Measurements from ENCODE around the gene VPS37D. TPM values are rescaled to one million over a fixed set of nuclear protein-coding genes. Genes with fewer than 3 reads are reported as not detected.

The VPS37D gene
- polyA plus RNA-seq, 1 donor from 2014 or later, result 52.7 TPM

GRCh38 chr7:73621168-73622063 is 46.2 kb upstream of the VPS37D start:
- Histone ChIP-seq H3K79me2 (replicated peaks; ENCODE audit: insufficient read depth, low read length) (no peaks in the 10 kb centered on the region), H3K4me2 (ENCODE audit: low read length) (no peak overlapping the region), H3K36me3 (ENCODE audit: insufficient read depth, low read length) (no peaks in the 10 kb centered on the region), H3K9me2 (ENCODE audit: insufficient read depth, low read length) (no peaks in the 10 kb centered on the region), H4K20me1 (ENCODE audit: insufficient read depth) (no peaks in the 10 kb centered on the region), H3K27me3 (ENCODE audit: insufficient read depth, low read depth, low read length) (peaks cover 41% of the 10 kb centered on the region), H3K9me3 (ENCODE audit: low read length) (no peaks in the 10 kb centered on the region), H3K4me3 (ENCODE audit: low read length) (no peak overlapping the region), H3K9ac (ENCODE audit: low read length) (no peak overlapping the region), H3F3A (ENCODE audit: insufficient read depth, low read length, poor library complexity, severe bottlenecking) (no peaks in the 10 kb centered on the region), H3K27ac (ENCODE audit: low read length) (no peak overlapping the region), H2AFZ (ENCODE audit: low read depth, low read length) (no peak overlapping the region)
- TF ChIP-seq MXI1 (conservative IDR thresholded peaks at IDR 0.05; ENCODE audit: poor library complexity, severe bottlenecking), result no peak
- TF ChIP-seq EP300 (conservative IDR thresholded peaks at IDR 0.05; ENCODE audit: poor library complexity, severe bottlenecking), result no peak
- TF ChIP-seq RAD21 (conservative IDR thresholded peaks at IDR 0.05), result no peak
- TF ChIP-seq CTCF (IDR thresholded peaks at IDR 0.05; ENCODE audit: poor library complexity, severe bottlenecking), result no peak
- TF ChIP-seq EZH2 (IDR thresholded peaks at IDR 0.05; ENCODE audit: borderline replicate concordance, insufficient read depth, low read length, poor library complexity, severe bottlenecking), result no peak

GRCh38 chr7:73622527-73622908 is 45.1 kb upstream of the VPS37D start:
- H3K9me3 ChIP-seq (ENCODE audit: low read length), result no peaks in the 10 kb centered on the region
- no peaks in the 10 kb centered on the region for H3K36me3 ChIP-seq (ENCODE audit: insufficient read depth, low read length)
- no peak overlapping the region for H3K27ac ChIP-seq (ENCODE audit: low read length)
- no peak overlapping the region for H3K4me3 ChIP-seq (ENCODE audit: low read length)
- no peaks in the 10 kb centered on the region for H3K9me2 ChIP-seq (ENCODE audit: insufficient read depth, low read length)
- no peak overlapping the region for H3K9ac ChIP-seq (ENCODE audit: low read length)
- no peak for TF ChIP-seq SMC3 (conservative IDR thresholded peaks at IDR 0.05; ENCODE audit: poor library complexity)
- no peak for TF ChIP-seq REST (IDR thresholded peaks at IDR 0.05; ENCODE audit: borderline replicate concordance)
- no peak for TF ChIP-seq RAD21 (conservative IDR thresholded peaks at IDR 0.05)
- no peak for TF ChIP-seq POLR2AphosphoS5 (IDR thresholded peaks at IDR 0.05)
- no peak for TF ChIP-seq MXI1 (conservative IDR thresholded peaks at IDR 0.05; ENCODE audit: poor library complexity, severe bottlenecking)
- TF ChIP-seq TAF1 (IDR thresholded peaks at IDR 0.05; ENCODE audit: low read depth), result no peak
- TF ChIP-seq CTCF (IDR thresholded peaks at IDR 0.05; ENCODE audit: poor library complexity, severe bottlenecking), result no peak
- TF ChIP-seq EZH2 (IDR thresholded peaks at IDR 0.05; ENCODE audit: borderline replicate concordance, insufficient read depth, low read length, poor library complexity, severe bottlenecking), result no peak
- no peak for TF ChIP-seq EP300 (conservative IDR thresholded peaks at IDR 0.05; ENCODE audit: poor library complexity, severe bottlenecking)
- no peaks in the 10 kb centered on the region for H3F3A ChIP-seq (ENCODE audit: insufficient read depth, low read length, poor library complexity, severe bottlenecking)
- H3K4me2 ChIP-seq (ENCODE audit: low read length), result no peak overlapping the region
- H2AFZ ChIP-seq (ENCODE audit: low read depth, low read length), result no peak overlapping the region
- H3K27me3 ChIP-seq (ENCODE audit: insufficient read depth, low read depth, low read length), result peaks cover 41% of the 10 kb centered on the region
- no peaks in the 10 kb centered on the region for H4K20me1 ChIP-seq (ENCODE audit: insufficient read depth)
- H3K79me2 ChIP-seq (replicated peaks; ENCODE audit: insufficient read depth, low read length), result no peaks in the 10 kb centered on the region
